Loucy (cell line): Measurements from ENCODE around the gene LEMD1.

Experiments
- H2AFZ ChIP-seq: fragments of 200-600 bp; sonication (generic); 2 replicates; pipeline ENCODE4 v1.6.0; 2016; ENCODE audit warnings: antibody characterized with exemption, mild to moderate bottlenecking, low read length, moderate library complexity
- H3F3A ChIP-seq: fragments of 200-600 bp; 2 replicates; pipeline ENCODE4 v1.6.0; 2016; ENCODE audit warnings: antibody characterized with exemption, low read depth, mild to moderate bottlenecking
- H3K27me3 ChIP-seq: fragments of 200-600 bp; sonication (generic); 2 replicates; pipeline ENCODE4 v1.6.1; 2014; ENCODE audit warnings: low read length, mild to moderate bottlenecking; ENCODE audit not compliant: insufficient read depth, poor library complexity, severe bottlenecking
- H3K36me3 ChIP-seq: fragments of 200-600 bp; sonication (generic); 2 replicates; pipeline ENCODE4 v1.6.1; 2016; ENCODE audit warnings: low read length; ENCODE audit not compliant: insufficient read depth
- H3K4me1 ChIP-seq: fragments of 200-600 bp; sonication (generic); 2 replicates; pipeline ENCODE4 v1.5.1; 2014; ENCODE audit warnings: low read length, mild to moderate bottlenecking; ENCODE audit not compliant: insufficient read depth, poor library complexity, severe bottlenecking
- H3K4me2 ChIP-seq: fragments of 200-600 bp; sonication (generic); 2 replicates; pipeline ENCODE4 v1.6.0; 2014; ENCODE audit warnings: antibody characterized with exemption, low read length, low read depth, mild to moderate bottlenecking; ENCODE audit not compliant: poor library complexity, severe bottlenecking
- H3K4me3 ChIP-seq: fragments of 200-600 bp; sonication (generic); 2 replicates; pipeline ENCODE4 v1.5.1; 2014; ENCODE audit warnings: low read length, mild to moderate bottlenecking, mixed read lengths; ENCODE audit not compliant: poor library complexity, severe bottlenecking
- H3K79me2 ChIP-seq: fragments of 200-600 bp; sonication (generic); 2 replicates; pipeline ENCODE4 v1.6.1; 2014; ENCODE audit warnings: low read length; ENCODE audit not compliant: insufficient read depth
- H3K9ac ChIP-seq: fragments of 200-600 bp; sonication (generic); 2 replicates; pipeline ENCODE4 v1.6.0; 2014; ENCODE audit warnings: mild to moderate bottlenecking, low read depth, low read length, moderate library complexity; ENCODE audit not compliant: poor library complexity, severe bottlenecking
- H3K9me2 ChIP-seq: fragments of 200-600 bp; sonication (generic); replicated peaks from 2 replicates; pipeline ENCODE4 v1.6.1; 2016; ENCODE audit warnings: low read depth, low read length, mixed read lengths
- H3K9me3 ChIP-seq: fragments of 200-600 bp; sonication (generic); 2 replicates; pipeline ENCODE4 v1.6.1; 2014; ENCODE audit warnings: mild to moderate bottlenecking, antibody characterized with exemption, low read length, low read depth; ENCODE audit not compliant: insufficient read depth
- H4K20me1 ChIP-seq: fragments of 200-600 bp; sonication (generic); 2 replicates; pipeline ENCODE4 v1.6.0; 2014; ENCODE audit warnings: antibody characterized with exemption, low read length, mild to moderate bottlenecking; ENCODE audit not compliant: insufficient read depth, poor library complexity, severe bottlenecking
- CTCF ChIP-seq: fragments of 200-600 bp; sonication (generic); conservative IDR thresholded peaks from 2 replicates; pipeline ENCODE4 v1.5.1; 2014; ENCODE audit warnings: mild to moderate bottlenecking, antibody characterized with exemption, low read length
- EZH2phosphoT487 ChIP-seq: fragments of 200-600 bp; IDR thresholded peaks from 2 replicates; pipeline ENCODE4 v1.6.1; 2018; ENCODE audit warnings: antibody characterized with exemption, mild to moderate bottlenecking, moderate library complexity, borderline replicate concordance

The LEMD1 gene

GRCh38 chr1:205375835-205376545, 45.9 kb downstream of the LEMD1 start:
- no peaks in the 10 kb centered on the region for H3K27me3 ChIP-seq
- no peaks in the 10 kb centered on the region for H3K9me2 ChIP-seq
- H3K79me2 ChIP-seq = no peaks in the 10 kb centered on the region
- no peaks in the 10 kb centered on the region for H4K20me1 ChIP-seq
- H3K9ac ChIP-seq = no peak overlapping the region
- H3K4me2 ChIP-seq = no peak overlapping the region
- no peaks in the 10 kb centered on the region for H3F3A ChIP-seq
- H3K4me1 ChIP-seq = peaks cover 6% of the 10 kb centered on the region
- TF ChIP-seq EZH2phosphoT487 (no peak), CTCF (no peak)
- peak overlapping the region; percentile 23; the same call in 1 of the 2 replicates for H2AFZ ChIP-seq
- H3K36me3 ChIP-seq = no peaks in the 10 kb centered on the region
- no peak overlapping the region for H3K4me3 ChIP-seq
- no peaks in the 10 kb centered on the region for H3K9me3 ChIP-seq

GRCh38 chr1:205374210-205375078, 47.4 kb downstream of the LEMD1 start:
- no peaks in the 10 kb centered on the region for H3K9me2 ChIP-seq
- H3K4me3 ChIP-seq = no peak overlapping the region
- no peaks in the 10 kb centered on the region for H3F3A ChIP-seq
- no peaks in the 10 kb centered on the region for H3K9me3 ChIP-seq
- TF ChIP-seq CTCF (no peak), EZH2phosphoT487 (no peak)
- H3K9ac ChIP-seq = no peak overlapping the region
- H3K27me3 ChIP-seq = no peaks in the 10 kb centered on the region
- no peaks in the 10 kb centered on the region for H4K20me1 ChIP-seq
- peaks cover 6% of the 10 kb centered on the region for H3K4me1 ChIP-seq
- no peak overlapping the region for H2AFZ ChIP-seq
- H3K36me3 ChIP-seq = no peaks in the 10 kb centered on the region
- no peak overlapping the region for H3K4me2 ChIP-seq
- H3K79me2 ChIP-seq = no peaks in the 10 kb centered on the region

- no peaks in the 10 kb centered on the region for H3K27me3 ChIP-seq
- H3K4me3 ChIP-seq = no peak overlapping the region
- TF ChIP-seq EZH2phosphoT487 (no peak), CTCF (no peak)
- H3K79me2 ChIP-seq = no peaks in the 10 kb centered on the region
- no peak overlapping the region for H2AFZ ChIP-seq
- no peaks in the 10 kb centered on the region for H3K9me2 ChIP-seq
- H3K9me3 ChIP-seq = no peaks in the 10 kb centered on the region
- peaks cover 6% of the 10 kb centered on the region for H3K4me1 ChIP-seq
- no peaks in the 10 kb centered on the region for H4K20me1 ChIP-seq
- H3K36me3 ChIP-seq = no peaks in the 10 kb centered on the region
- no peaks in the 10 kb centered on the region for H3F3A ChIP-seq
- H3K4me2 ChIP-seq = no peak overlapping the region
- no peak overlapping the region for H3K9ac ChIP-seq
These were observed 48.1 kb downstream of the LEMD1 start for GRCh38 chr1:205373798-205374175.
